ENCODE data around the gene HACD3.
"Not testable (repeated sequence)": the region's sequence is repeated elsewhere in the genome, so short reads cannot be mapped to it uniquely, and the experiment has no call there.

Gene HACD3

DNA sequence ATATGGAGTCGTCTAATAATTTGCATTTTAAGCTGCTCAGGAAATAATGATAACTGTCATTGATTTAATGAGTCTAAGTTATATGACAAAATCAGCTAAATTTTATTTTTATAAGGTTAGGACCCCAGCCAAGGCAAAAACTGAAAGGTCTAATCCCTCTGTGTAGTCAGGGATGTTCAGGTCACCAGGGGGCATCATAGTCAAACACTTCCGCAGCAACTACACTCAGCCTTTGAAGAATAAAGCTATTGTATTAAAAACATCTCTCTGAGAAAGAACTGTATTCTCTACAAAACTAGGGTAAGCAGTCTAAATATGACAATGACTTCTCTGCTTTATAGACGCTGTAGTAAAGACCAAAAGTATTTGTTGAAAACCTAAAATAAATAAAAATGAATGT lies 65.7 kb downstream of the HACD3 start:
- DNase-seq (ENCODE audit: extremely low read depth in 1 of 2, low read depth in 1 of 2) = no peak

- DNase-seq (ENCODE audit: extremely low read depth in 1 of 2, low read depth in 1 of 2) = no peak
Measured at GRCh38 chr15:65598468-65598867, 68.2 kb downstream of the HACD3 start.

GRCh38 chr15:65599677-65600076 lies 69.4 kb downstream of the HACD3 start:
- DNase-seq (ENCODE audit: extremely low read depth in 1 of 2, low read depth in 1 of 2) = no peak

GRCh38 chr15:65603134-65603533 lies 72.9 kb downstream of the HACD3 start:
- no peak for DNase-seq (ENCODE audit: extremely low read depth in 1 of 2, low read depth in 1 of 2)

GRCh38 chr15:65603559-65603958 lies 73.3 kb downstream of the HACD3 start:
- DNase-seq (ENCODE audit: extremely low read depth in 1 of 2, low read depth in 1 of 2) = no peak

DNA sequence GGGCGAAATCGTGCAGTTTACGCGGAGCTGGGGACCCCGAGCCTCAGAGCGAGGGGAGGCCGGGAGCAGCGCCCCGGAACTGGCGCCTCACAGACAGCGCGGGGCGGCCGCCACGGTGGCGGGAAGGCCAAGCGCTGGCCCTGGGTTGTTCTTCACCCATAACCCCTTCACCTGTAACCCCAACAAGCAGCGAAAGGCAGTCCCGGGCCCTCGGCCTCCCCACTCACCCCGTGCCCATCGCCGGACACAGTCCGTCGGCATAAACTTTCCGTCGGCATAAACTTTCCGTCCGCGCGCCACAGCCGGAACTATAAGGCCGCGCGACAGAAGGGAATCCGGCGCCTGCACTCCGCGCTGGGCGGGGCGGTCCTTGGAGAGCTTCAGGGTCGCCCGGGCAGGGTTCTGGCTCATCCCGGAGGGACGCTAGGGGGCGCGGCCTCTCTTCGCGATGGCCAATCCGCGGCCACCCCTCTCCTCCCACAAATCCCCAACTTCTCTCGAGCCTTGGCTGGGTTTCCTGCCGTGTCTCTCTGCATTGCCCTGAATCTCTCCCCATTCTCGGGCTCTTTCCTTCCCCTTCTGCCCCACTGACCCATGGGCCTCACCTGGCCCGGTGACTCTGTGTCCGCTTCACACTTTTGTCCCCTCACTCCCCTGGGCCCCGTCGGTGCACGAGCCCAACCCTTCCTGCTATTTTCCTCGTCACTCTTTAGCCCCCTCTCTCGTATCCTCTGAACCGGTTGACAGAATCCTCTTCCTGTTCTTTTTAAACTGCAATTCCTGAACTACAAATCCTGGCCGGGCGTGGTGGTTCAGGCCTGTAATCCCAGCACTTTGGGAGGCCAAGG lies 80.8 kb downstream of the HACD3 start, which contains the start of gene INTS14:
INTS14 (minus strand) TSS at position 261 of the 848 bp plus-strand sequence. CDS start 3,751 bp downstream, outside the sequence.
- DNase-seq (ENCODE audit: extremely low read depth in 1 of 2, low read depth in 1 of 2) = peak; percentile 90 to 96

DNA sequence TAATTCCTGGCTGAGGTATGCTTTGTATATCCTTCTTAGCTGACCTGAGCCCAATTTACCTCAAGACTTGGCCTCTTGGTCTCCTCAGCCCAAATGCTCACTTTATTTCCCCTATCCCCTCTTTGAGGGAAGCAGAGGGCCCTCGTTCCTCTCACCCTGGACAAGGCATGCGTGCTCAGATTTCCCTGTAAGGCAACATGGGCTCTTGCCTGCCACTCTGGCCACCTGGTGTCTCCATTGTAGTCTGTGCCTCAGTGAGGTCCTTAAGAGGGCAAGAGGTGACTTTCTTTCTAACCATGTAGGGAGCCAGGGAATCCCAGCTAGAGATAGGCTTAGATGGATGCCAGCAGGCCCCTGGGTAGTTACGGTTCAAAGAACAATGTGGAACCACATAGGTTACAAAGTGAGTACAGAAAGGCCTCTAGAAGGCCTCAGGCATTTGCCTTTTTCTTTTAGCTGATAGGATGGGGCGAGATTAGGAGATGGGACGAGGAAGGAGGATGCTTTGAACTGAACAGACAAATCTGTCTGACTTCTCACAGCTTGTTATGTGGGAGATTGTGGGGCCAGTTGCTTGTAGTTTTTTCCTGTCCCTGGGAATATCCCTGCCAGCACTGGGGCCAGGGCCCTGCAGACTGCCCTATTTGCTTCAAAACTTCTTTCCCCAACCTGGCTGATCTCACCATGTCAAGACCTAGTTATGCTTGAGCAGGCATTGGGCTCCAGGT lies 81.8 kb downstream of the HACD3 start:
- no peak for DNase-seq (ENCODE audit: extremely low read depth in 1 of 2, low read depth in 1 of 2)

GRCh38 chr15:65612616-65612946 lies 82.3 kb downstream of the HACD3 start:
- DNase-seq (ENCODE audit: extremely low read depth in 1 of 2, low read depth in 1 of 2) = no peak

DNA sequence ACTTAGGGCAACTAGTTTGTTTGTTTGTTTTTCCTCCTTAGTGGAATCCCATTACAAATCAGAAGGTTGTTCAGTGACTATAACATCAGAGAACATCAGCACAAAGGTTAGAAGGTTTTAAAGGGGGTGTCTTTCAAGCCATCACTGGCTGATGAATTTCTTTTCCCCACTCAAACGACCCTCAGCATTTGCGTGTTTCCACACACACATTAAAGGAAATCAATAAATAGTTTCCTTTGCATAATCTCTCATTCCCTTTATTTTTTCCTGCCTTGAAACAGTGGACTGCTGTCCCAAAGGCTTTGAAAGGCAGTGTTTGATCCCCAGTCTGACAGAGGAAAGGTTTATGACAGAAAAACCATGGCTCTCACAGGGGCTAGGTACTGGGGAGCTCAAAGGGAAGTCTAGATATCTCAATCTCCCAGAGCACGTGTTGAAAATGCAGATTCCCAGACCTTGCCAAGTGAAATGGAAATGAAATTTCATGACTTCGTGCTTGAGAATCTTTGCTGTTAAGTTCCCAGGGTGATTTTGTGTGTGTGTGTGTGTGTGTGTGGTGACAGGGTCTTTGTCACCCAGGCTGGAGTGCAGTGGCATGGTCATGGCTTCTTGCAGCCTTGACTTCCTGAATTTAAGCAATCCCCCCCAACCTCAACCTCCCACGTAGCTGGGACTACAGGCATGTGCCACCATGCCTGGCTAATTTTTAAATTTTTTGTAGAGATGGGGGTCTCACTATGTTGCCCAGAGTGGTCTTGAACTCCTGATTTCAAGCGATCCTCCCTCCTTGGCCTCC lies 82.9 kb downstream of the HACD3 start:
- no peak for DNase-seq (ENCODE audit: extremely low read depth in 1 of 2, low read depth in 1 of 2)

DNA sequence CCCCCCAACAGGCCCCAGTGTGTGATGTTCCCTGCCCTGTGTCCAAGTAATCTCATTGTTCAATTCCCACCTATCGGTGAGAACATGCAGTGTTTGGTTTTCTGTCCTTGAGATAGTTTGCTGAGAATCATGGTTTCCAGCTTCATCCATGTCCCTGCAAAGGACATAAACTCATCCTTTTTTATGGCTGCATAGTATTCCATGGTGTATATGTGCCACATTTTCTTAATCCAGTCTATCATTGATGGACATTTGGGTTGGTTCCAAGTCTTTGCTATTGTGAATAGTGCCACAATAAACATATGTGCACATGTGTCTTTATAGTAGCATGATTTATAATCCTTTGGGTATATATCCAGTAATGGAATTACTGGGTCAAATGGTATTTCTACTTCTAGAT lies 85.6 kb downstream of the HACD3 start:
- not testable (repeated sequence) for DNase-seq (ENCODE audit: extremely low read depth in 1 of 2, low read depth in 1 of 2)

DNA sequence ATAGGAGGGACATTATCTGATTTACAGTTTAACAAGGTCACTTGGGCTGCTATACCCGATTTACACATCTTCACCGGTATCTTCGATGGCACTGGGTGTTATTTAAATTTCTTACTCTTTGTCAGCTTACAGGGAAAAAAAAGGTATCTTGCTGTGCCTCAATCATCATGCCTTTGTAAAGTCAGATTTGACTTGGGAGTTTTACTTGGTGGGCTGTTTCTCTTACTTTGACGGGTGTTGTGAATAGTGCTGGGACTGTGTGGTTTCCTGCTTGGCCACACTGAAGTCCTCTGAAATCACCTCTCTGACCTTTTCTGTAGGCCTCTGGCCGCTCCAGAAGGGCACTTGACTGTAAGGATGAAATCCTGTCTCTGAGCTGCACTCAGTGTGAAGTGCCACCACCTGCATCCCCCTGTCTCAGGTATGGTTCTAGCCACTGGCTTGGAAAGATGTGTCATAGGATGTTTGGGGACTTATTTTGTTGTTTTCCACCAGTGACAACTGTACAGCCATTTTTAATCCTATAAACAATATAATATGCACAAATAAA lies 88.4 kb downstream of the HACD3 start:
- DNase-seq (ENCODE audit: extremely low read depth in 1 of 2, low read depth in 1 of 2) = no peak

- no peak for DNase-seq (ENCODE audit: extremely low read depth in 1 of 2, low read depth in 1 of 2)
Measured at GRCh38 chr15:65619626-65620290, 89.5 kb downstream of the HACD3 start.

DNA sequence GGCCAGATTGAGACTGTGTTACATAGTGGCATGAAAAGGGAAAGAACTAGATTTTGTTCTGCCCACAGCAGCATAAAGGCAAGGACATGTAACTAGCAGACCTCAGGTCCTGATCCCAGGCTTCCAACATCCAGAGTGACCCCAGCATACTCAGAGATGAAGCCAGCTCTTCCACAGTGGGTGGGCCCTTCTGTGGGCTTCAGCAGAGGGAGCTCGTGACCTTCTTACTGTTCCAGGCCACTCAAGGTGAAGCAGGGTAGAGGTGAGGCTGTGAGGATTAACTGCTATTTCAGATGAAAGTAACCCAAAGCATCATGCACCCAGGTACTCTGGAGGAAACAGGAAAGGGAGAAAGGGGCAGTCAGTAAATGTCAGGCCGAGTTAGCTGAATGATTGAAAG lies 90.6 kb downstream of the HACD3 start:
- no peak for DNase-seq (ENCODE audit: extremely low read depth in 1 of 2, low read depth in 1 of 2)

- DNase-seq (ENCODE audit: extremely low read depth in 1 of 2, low read depth in 1 of 2) = no peak
Measured at GRCh38 chr15:65621638-65622037, 91.4 kb downstream of the HACD3 start, which contains the start of gene SLC24A1. TSS of gene SLC24A1 (plus strand) at chr15:65621938. CDS start at chr15:65624081, 2,143 bp downstream.

- no peak for DNase-seq (ENCODE audit: extremely low read depth in 1 of 2, low read depth in 1 of 2)
Measured at GRCh38 chr15:65623103-65623502, 92.8 kb downstream of the HACD3 start.

DNA sequence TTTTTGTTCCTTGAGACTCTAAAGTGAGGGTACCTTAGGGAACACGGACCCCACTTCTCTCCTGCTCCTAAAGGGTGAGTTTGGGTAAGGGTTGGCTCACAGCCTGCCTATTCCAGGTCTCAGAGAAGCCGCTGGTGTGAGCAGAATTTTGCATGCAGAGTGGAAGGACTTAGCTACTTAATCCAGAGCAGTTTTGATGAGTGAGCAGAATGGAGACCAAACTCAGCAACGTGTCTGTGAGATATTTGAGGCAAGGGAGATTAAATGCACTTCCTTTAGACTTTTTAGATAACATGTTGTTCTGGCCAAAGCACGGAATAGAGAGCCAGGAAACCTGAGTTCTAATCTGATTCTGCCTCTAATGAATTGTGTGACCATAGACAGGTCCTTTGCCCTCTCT lies 96.6 kb downstream of the HACD3 start:
- no peak for DNase-seq (ENCODE audit: extremely low read depth in 1 of 2, low read depth in 1 of 2)
